GM10248 (cell line): ENCODE results near the gene CFAP61.

Experiments used
- CTCF ChIA-PET: fragments of 300-600 bp; sonication (Branson Sonifier 250); formaldehyde crosslinking; extraction: SDS; loops from one replicate; lab custom pipeline; 2021; ENCODE audit warnings: antibody characterized with exemption; lab: Yijun Ruan, JAX
- POLR2A ChIA-PET: fragments of 350-650 bp; sonication (Branson Sonifier 250); formaldehyde crosslinking; extraction: SDS; loops from one replicate; lab custom pipeline; 2020; ENCODE audit warnings: antibody characterized with exemption; lab: Yijun Ruan, JAX
- DNase-seq: peaks from one replicate; pipeline ENCODE4 v3.0.0; 2012; ENCODE audit errors: extremely low spot score
- TF ChIP-seq, protein P1 (sequence below): IDR thresholded peaks from 2 replicates; pipeline ENCODE4 v1.5.1; 2012; ENCODE audit warnings: mild to moderate bottlenecking, low read depth; ENCODE audit errors: extremely low read depth, missing control alignments, control extremely low read depth

The CFAP61 gene

DNA sequence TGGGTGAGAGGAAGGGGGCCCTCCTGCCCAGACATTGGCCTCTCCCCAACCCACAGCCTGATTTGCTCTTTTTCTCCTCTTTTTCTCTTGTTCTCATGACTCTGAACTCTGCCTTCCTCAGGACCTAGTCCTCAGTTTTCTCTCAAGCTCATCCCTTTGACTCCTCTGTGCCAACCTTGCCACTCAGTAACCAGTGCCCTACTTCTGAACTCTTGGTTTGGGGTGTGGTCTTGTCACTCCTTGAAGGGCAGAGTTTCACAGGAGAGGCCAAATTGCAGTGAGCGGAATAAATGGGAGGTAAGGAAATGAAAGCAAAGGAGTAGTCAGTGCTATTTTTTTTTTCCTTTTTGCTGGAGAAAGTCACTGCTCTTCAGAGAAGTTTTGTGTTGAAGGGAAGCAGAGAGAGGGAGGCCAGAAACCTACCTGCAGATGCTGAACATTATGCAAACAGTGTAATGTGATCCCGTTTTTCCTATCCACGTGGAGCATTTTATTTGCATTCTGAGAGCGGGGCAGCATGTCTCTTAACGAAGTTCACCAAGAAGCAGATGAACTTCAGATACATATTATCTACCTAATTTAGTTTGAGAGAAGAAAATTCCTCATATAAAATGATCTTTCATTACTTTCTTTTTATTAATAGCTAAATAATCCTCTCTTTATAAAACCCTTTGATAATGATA, 26.9 kb downstream of the CFAP61 start:
- TF ChIP-seq, protein P1, sequence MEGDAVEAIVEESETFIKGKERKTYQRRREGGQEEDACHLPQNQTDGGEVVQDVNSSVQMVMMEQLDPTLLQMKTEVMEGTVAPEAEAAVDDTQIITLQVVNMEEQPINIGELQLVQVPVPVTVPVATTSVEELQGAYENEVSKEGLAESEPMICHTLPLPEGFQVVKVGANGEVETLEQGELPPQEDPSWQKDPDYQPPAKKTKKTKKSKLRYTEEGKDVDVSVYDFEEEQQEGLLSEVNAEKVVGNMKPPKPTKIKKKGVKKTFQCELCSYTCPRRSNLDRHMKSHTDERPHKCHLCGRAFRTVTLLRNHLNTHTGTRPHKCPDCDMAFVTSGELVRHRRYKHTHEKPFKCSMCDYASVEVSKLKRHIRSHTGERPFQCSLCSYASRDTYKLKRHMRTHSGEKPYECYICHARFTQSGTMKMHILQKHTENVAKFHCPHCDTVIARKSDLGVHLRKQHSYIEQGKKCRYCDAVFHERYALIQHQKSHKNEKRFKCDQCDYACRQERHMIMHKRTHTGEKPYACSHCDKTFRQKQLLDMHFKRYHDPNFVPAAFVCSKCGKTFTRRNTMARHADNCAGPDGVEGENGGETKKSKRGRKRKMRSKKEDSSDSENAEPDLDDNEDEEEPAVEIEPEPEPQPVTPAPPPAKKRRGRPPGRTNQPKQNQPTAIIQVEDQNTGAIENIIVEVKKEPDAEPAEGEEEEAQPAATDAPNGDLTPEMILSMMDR, result no peak
- ChIA-PET POLR2A (no interaction called here), CTCF (interaction anchor here (1.0 kb wide), 1 partner anchor 159 kb away, joined by 6 read pairs; no protein-coding TSS in a partner anchor)
- no peak for DNase-seq

DNA sequence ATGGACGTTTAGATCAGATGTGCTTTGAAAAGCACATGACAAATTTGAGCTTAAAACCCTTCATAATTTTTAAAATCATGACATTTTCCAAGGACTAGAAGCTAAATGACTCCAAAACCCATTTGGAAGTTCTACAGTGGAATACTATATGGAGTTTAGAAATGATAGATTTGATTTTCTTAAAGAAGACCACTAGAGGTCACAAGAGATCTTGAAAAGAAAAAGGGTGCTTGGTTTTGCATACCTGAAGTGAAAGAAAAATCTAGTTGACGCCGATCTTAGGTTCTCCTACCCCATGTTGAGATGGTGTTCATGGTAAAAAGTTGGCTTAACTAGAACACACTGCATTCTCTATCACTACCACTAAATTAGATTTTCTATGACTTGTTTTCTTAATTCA, 31.5 kb downstream of the CFAP61 start:
- ChIA-PET CTCF (interaction anchor here (0.7 to 4.6 kb wide), 17 partner anchors 9 to 777 kb away, joined by 3 to 49 read pairs (median 4); partner anchors contain the start of genes CFAP61 and CRNKL1), POLR2A (no interaction called here)
- DNase-seq, result peak; percentile 46
- TF ChIP-seq, protein P1, result peak; percentile 50

DNA sequence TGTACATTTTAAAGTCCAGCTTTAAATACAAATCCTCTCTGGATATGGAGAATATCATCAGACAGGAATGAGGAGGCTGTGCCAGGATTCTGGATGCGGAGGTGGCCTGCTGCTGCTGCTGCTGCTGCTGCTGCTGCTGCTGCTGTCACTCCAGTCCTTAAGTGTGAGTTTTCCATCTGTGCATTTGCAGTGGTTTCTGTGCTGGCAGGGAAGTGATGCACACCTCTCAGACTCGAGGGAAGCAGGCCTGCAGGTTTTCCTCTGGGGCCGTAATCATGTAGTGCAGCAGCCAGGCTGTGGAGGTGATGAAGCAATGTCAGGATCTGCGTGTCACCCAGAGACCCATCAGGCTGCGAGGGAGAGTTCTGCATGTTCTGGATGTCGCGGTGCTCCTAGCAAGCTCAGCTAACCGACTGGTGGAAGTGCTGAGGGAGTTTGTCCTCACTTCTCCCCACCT, 32.0 kb downstream of the CFAP61 start:
- ChIA-PET POLR2A (no interaction called here), CTCF (interaction anchor here (0.6 to 4.6 kb wide), 13 partner anchors 8 to 510 kb away, joined by 3 to 49 read pairs (median 4); partner anchors contain the start of genes CFAP61 and CRNKL1)
- no peak for DNase-seq
- TF ChIP-seq, protein P1, result no peak

DNA sequence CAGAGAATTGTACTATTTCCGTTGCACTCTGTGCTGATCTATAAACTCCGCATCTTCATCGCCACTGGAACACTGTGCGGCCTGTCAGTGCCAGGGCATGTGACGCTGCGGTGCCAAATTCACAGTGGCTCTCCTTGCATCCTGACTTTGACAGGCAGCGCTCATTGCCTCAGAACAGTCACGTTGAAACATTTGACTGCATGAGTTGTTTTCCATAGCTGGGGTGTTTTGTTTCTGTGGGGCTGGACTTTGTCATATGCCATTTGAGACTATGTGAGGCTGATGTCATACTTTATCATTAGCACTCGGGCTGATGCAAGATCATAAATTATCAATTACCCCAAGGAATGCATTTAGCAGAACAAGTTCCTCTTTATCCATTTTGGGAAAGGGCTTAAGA, 32.7 kb downstream of the CFAP61 start:
- POLR2A ChIA-PET, result no interaction called here
- no peak for DNase-seq
- TF ChIP-seq, protein P1, result no peak
- CTCF ChIA-PET, result interaction anchor here (0.6 to 4.6 kb wide), 8 partner anchors 11 to 509 kb away, joined by 3 to 49 read pairs (median 7); partner anchors contain the start of genes CFAP61 and CRNKL1

DNA sequence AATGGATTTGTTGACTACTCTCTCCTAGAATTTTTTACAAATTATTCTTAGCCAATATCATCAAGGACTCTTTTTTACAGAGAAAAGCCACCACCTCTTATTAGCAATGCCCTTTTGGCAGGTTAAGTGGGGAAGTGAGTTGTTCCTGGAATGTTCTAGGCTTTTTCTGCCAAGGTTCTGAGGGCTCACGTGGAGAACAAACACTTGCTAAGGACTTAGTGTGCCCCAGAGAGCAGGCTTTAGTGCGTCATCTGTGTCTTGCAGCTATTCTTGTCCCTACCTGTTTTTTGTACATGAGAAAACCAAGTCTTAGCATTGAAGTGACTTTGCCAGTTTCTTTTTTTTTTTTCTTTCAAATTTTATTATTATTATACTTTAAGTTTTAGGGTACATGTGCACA, 33.5 kb downstream of the CFAP61 start:
- CTCF ChIA-PET, result interaction anchor here (2.8 to 4.6 kb wide), 2 partner anchors 11 to 153 kb away, joined by 9 to 49 read pairs; no protein-coding TSS in a partner anchor
- TF ChIP-seq, protein P1, result no peak
- POLR2A ChIA-PET, result no interaction called here
- DNase-seq, result no peak

DNA sequence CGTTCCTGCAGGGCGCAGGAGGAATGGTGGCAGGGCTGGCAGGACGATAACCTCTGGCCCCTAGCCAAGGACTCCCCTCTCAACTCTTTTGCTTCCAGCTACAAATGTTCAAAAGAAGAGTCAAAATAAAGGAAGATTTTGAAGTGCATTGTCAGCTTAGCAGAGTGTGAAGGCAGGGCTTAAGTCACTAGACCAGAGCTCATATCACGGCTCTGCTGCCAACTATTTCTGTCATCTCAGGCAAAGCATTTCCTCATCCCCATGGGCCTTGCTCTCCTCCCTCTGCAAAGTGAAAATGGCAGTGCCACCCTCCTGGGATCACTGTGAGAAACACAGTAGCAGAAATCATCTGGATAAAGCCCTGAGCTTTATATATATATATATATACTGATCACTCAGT, 36.7 kb downstream of the CFAP61 start:
- ChIA-PET CTCF (interaction anchor here (2.0 kb wide), 1 partner anchor 149 kb away, joined by 10 read pairs; no protein-coding TSS in a partner anchor), POLR2A (no interaction called here)
- TF ChIP-seq, protein P1, result no peak
- no peak for DNase-seq
